ENCODE results near the gene AXIN1.
"Not testable (repeated sequence)": the region's sequence is repeated elsewhere in the genome, so short reads cannot be mapped to it uniquely, and the experiment has no call there.

Gene AXIN1

DNA sequence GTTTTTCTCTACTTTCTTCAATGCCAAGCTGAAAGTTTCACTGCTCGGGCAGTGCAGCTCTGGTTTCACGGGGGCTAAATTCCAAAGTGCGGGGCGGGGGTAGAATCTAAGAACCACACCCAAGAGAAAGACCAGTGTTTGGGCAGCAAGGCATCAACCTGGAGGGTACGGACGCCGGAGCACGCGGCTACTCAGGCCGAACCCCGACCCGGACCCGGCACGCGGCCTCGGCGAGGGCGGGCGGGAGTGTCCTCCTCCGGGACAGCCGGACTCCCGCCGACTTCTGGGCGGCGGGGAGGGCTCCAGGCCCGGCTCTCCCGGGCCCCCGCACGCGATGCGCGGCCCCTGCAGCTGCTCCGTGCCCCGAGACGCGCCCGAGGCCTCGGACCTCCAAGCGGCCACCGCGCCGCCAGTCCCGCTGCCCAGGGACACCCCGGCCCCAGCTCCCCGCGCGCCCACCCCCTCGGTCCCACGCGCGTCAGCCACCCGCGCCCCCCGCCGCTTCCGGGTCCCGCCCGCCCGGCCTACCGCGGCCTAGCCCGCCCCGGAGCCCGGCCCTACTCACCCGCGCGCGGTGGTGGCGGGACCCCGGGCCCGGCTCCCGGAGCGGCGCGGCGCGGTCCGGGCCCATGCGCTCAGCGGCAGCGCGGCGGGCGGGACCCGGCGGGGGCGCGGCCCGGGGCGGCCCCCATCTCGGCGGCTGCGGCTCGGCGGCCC, 561 bp downstream of the AXIN1 start:
- no peak for DNase-seq

DNA sequence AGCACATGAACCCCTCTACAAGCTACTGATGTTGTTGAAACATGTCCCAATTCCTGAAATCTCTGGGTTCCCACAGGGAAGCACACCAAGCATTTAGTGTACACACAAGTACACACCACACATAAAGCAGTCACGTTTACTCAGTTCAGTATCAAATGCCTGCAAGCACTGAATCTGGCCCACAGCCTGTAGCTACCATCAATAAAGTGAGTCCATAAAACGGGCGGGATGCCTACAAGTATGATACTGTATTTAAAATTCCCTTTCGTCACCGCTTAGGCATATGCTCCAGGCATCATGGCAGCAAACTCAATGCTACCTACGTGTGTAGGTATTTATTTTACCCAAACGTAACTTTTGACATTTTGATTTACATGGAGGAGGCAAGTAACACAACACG, 2.3 kb downstream of the AXIN1 start:
- DNase-seq, result no peak

GRCh38 chr16:349211-349610, 3.3 kb downstream of the AXIN1 start:
- DNase-seq, result no peak

DNA sequence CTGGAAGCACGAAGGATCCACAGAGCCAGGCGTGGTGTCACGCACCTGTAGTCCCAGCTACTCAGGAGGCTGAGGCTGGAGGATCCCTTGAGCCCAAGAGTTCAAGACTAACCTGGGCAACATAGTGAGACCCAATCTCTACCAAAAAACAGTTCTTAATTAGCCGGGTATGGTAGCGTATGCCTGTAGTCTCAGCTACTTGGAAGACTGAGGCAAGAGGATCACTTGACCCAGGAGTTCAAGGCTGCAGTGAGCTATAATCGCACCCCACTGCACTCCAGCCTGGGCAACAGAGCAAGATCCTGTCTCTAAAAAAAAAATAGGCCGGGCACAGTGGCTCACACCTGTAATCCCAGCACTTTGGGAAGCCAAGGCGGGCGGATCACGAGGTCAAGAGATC, 4.0 kb downstream of the AXIN1 start:
- DNase-seq, result not testable (repeated sequence)

DNA sequence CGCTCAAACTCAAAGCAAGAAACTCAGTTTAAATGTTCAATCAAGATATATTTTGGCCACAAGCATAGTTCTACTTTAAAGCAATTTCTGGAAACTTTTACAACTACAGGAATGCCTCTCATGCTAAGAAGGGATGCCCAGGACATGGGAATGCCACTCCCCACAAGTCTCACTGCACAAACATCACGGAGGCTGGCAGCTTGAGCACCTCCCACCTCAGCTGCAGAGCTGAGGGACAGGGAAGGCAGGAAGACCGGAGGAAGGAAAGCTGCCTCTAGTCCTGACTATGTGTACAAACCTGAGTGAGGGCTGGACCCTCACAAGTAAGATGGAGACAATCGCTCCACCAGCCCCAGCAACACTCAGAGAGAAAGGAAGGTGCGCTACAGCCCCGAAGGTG, 5.3 kb downstream of the AXIN1 start:
- no peak for DNase-seq

GRCh38 chr16:346587-346986, 5.9 kb downstream of the AXIN1 start:
- no peak for DNase-seq

DNA sequence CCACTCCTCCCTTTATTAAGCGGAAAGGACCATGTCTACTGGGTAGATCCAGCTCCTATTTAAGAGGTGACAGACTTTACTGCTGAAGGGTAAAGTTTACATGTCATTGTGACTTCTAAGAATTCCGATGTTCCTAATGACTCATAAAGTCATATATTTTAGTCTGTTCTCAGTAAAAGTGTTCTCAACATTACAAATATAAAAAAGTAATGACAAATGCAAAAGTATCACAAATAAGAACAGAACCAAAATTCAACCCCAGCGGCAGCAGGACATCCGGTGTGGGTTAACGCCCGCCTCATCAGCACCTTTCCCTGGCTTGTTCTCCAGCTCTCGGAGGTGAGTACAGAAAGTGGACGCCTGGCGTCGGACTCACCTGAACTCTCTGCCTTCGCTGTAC, 6.8 kb downstream of the AXIN1 start:
- DNase-seq, result no peak

- DNase-seq, result no peak
These were observed 9.9 kb downstream of the AXIN1 start for GRCh38 chr16:342455-343213.

DNA sequence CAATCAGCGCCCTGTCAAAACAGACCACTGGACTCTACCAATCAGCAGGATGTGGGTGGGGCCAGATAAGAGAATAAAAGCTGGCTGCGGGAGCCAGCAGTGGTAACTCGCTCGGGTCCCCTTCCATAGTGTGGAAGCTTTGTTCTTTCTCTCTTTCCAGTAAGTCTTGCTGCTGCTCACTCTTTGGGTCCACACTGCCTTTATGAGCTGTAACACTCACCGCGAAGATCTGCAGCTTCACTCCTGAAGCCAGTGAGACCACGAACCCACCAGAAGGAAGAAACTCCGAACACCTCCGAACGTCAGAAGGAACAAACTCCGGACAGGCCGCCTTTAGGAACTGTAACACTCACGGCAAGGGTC, 10.6 kb downstream of the AXIN1 start:
- DNase-seq, result not testable (repeated sequence)

- not testable (repeated sequence) for DNase-seq
These were observed 11.2 kb downstream of the AXIN1 start for GRCh38 chr16:341095-341973.

GRCh38 chr16:340370-341091, 12.0 kb downstream of the AXIN1 start:
- no peak for DNase-seq

- no peak for DNase-seq
These were observed 12.8 kb downstream of the AXIN1 start for GRCh38 chr16:339680-340079.

GRCh38 chr16:337975-338575, 14.4 kb downstream of the AXIN1 start:
- peak; percentile 53 to 56 for DNase-seq

DNA sequence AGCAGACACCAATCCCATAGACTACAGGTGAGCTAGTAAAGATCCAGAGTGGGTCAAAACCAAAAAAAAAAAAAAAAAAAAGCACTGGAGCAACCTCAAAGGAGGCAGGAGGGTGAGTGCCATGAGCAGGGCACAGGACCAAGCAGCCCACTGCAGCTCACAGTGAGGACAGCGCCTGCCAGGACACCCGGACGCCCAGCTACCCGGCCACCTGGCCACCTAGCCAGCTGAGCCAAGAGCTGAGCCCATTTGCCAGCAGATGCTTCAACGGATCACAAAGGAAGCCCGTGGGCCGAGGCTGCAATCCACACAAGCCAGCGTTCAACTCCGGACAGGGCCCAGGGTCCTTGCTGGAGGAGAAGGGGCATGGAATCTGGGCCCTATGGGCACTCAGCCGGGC, 15.1 kb downstream of the AXIN1 start:
- DNase-seq, result no peak

DNA sequence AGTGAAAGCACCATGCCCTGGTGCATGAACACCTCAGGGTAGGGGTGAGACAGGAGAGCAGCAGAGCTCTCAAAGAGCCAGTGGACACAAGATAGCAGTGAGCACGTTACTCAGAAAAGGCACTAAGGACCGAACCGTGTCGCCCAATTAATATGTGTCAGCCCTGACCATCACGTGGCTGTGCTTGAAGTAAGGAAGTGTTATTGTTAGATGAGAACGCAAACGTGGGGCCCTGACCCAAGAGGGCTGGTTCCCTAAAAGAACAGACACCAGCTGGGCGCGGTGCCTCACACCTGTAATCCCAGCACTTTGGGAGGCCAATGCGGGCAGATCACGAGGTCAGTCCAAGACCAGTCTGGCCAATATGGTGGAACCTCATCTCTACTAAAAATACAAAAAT, 16.3 kb downstream of the AXIN1 start:
- DNase-seq, result peak; percentile 18 to 29

GRCh38 chr16:334861-335632, 17.5 kb downstream of the AXIN1 start:
- not testable (repeated sequence) for DNase-seq

DNA sequence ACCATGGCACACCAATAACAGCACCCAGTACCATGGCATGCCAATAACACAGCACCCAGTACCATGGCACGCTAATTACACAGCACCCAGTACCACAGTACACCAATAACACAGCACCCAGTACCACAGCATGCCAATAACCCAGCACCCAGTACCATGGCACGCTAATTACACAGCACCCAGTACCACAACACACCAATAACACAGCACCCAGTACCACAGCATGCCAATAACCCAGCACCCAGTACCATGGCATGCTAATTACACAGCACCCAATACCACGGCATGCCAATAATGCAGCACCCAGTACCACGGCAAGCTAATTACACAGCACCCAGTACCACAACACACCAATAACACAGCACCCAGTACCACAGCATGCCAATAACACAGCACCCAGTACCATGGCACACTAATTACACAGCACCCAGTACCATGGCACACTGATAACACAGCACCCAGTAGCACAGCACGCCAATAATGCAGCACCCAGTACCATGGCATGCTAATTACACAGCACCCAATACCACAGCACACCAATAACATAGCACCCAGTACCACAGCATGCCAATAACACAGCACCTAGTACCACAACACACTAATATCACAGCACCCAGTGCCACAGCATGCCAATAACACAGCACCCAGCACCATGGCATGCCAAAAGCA, 18.2 kb downstream of the AXIN1 start:
- not testable (repeated sequence) for DNase-seq

DNA sequence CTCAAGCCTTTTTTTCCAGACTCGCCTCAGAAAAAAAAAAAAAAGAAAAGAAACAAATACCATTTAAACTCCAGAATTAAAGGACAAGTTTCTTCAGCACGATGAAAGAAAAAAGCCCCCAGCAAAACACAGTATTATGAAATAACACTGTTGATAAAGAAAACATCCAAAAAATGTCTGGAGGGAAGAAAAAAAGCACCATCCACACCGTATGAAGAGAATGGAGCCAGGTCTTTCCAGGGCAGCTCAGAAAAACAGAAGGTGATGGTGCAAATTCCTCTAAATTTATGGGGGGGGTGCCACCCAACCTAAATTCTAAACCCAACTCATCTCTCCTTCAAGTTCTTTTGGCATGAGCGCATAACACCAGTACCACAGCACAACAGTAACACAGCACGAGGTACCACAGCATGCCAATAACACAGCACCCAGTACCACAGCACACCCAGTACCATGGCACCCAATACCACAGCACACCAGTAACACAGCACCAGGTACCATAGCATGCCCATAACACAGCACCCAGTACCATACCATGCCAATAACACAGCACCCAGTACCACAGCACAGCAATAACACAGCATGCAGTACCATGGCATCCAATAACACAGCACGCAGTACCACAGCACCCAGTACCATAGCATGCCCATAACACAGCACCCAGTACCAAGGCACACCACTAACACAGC, 19.0 kb downstream of the AXIN1 start:
- no peak for DNase-seq

DNA sequence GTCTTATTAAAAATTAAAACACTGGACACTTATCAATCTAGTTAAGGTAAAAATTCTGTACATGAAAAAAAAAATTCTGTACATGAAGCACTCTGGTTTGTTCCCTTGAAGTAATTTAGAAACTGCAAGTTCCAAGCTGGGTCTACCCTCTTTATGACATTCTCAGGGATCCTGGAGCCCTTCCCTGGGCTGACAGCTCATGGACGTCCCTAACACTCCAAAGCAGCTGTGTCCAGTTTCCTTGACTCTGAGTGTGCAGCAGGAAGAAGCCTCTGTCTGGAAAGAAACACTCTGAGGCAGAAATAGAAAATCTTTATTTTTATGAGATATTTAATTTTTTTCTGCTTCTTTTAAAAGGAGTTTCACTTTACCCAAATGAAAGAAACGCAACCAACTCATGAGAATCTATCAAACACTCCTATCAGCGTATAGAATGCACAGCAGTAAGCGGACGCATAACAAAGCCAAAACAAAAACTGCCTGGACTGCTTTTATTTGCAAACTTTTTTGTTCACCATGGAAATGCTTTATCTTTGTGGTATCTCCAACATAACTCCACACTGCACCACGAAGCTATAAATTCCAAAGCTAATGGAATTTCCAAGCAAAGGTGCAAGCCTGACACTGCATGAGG, 21.2 kb downstream of the AXIN1 start:
- not testable (repeated sequence) for DNase-seq

- no peak for DNase-seq
These were observed 21.8 kb downstream of the AXIN1 start for GRCh38 chr16:330741-331140.
